ENCODE results near the gene PLCB3.

DNA sequence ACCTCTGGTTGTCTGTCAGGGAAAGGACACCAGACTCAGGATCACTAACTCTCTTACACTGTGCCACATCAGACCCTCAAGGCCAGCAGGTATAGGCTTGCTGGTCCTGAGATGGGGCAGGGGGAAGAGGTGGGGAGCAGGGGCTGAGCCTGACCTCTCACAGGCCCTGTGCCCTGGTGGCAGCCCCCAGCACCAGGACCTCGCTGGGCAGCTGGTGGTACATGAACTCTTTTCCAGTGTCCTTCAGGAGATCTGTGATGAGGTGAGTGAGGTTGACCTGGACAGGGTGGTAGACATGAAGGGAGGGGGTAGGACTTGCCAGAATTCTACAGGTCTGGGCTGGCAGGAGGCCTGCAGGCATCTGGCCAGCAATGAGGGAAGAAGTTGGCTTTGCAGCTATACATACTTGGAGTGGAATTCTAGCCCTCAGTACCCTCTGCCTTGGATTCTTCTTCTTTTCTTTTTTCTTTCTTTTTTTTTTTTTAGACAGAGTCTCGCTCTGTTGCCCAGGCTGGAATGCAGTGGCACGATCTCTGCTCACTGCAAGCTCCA lies 23.8 kb upstream of the PLCB3 start:
- TF ChIP-seq, protein P1, sequence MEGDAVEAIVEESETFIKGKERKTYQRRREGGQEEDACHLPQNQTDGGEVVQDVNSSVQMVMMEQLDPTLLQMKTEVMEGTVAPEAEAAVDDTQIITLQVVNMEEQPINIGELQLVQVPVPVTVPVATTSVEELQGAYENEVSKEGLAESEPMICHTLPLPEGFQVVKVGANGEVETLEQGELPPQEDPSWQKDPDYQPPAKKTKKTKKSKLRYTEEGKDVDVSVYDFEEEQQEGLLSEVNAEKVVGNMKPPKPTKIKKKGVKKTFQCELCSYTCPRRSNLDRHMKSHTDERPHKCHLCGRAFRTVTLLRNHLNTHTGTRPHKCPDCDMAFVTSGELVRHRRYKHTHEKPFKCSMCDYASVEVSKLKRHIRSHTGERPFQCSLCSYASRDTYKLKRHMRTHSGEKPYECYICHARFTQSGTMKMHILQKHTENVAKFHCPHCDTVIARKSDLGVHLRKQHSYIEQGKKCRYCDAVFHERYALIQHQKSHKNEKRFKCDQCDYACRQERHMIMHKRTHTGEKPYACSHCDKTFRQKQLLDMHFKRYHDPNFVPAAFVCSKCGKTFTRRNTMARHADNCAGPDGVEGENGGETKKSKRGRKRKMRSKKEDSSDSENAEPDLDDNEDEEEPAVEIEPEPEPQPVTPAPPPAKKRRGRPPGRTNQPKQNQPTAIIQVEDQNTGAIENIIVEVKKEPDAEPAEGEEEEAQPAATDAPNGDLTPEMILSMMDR (IDR thresholded peaks at IDR 0.05), result no peak
- TF ChIP-seq POLR2AphosphoS5 (IDR thresholded peaks at IDR 0.05; ENCODE audit: low read depth, low read length), result no peak
- TF ChIP-seq, protein P2, sequence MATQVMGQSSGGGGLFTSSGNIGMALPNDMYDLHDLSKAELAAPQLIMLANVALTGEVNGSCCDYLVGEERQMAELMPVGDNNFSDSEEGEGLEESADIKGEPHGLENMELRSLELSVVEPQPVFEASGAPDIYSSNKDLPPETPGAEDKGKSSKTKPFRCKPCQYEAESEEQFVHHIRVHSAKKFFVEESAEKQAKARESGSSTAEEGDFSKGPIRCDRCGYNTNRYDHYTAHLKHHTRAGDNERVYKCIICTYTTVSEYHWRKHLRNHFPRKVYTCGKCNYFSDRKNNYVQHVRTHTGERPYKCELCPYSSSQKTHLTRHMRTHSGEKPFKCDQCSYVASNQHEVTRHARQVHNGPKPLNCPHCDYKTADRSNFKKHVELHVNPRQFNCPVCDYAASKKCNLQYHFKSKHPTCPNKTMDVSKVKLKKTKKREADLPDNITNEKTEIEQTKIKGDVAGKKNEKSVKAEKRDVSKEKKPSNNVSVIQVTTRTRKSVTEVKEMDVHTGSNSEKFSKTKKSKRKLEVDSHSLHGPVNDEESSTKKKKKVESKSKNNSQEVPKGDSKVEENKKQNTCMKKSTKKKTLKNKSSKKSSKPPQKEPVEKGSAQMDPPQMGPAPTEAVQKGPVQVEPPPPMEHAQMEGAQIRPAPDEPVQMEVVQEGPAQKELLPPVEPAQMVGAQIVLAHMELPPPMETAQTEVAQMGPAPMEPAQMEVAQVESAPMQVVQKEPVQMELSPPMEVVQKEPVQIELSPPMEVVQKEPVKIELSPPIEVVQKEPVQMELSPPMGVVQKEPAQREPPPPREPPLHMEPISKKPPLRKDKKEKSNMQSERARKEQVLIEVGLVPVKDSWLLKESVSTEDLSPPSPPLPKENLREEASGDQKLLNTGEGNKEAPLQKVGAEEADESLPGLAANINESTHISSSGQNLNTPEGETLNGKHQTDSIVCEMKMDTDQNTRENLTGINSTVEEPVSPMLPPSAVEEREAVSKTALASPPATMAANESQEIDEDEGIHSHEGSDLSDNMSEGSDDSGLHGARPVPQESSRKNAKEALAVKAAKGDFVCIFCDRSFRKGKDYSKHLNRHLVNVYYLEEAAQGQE (IDR thresholded peaks at IDR 0.05; ENCODE audit: insufficient read depth in 1 of 2, low read depth in 2 of 2, low read length in 1 of 2), result no peak

All from Panc1 (cell line).